T-helper 2 cell treated with Interferon-gamma antibody and Interleukin-4, amounts not matched to agents 5 μg/mL and 100 μg/mL, for 36 hours (primary cell): ENCODE measurements around the gene ADCY4.
"Not testable (repeated sequence)": the region's sequence is repeated elsewhere in the genome, so short reads cannot be mapped to it uniquely, and the experiment has no call there.

ENCODE experiments used
- DNase-seq: peaks from one replicate; pipeline ENCODE4 v3.0.0; 2021; ENCODE audit warnings: low spot score
- H3K27ac Mint-ChIP-seq: one replicate; pipeline ENCODE4 v1.8.0; 2021; ENCODE audit warnings: mild to moderate bottlenecking, mixed read lengths
- H3K27me3 Mint-ChIP-seq: one replicate; pipeline ENCODE4 v1.8.0; 2021; ENCODE audit warnings: low read depth, mixed read lengths
- H3K36me3 Mint-ChIP-seq: one replicate; pipeline ENCODE4 v1.8.0; 2021; ENCODE audit warnings: low read depth, mixed read lengths
- H3K4me1 Mint-ChIP-seq: one replicate; pipeline ENCODE4 v1.8.0; 2021; ENCODE audit warnings: low read depth, mixed read lengths
- H3K4me3 Mint-ChIP-seq: one replicate; pipeline ENCODE4 v1.8.0; 2022; ENCODE audit warnings: mild to moderate bottlenecking, moderate library complexity, mixed read lengths
- H3K9me3 Mint-ChIP-seq: one replicate; pipeline ENCODE4 v1.8.0; 2021; ENCODE audit warnings: mixed read lengths

Gene ADCY4

GRCh38 chr14:24339284-24340151 is 4.6 kb upstream of the ADCY4 start, which contains the start of gene RIPK3:
TSS of gene RIPK3 (minus strand) at chr14:24339991. CDS start at chr14:24339826, 165 bp downstream.
- H3K36me3 Mint-ChIP-seq, result peaks cover 33% of the 10 kb centered on the region
- H3K27ac Mint-ChIP-seq, result peak within 1 kb of the TSS; percentile 86
- no peaks in the 10 kb centered on the region for H3K9me3 Mint-ChIP-seq
- H3K4me1 Mint-ChIP-seq, result peaks cover 25% of the 10 kb centered on the region
- H3K27me3 Mint-ChIP-seq, result peaks cover 34% of the 10 kb centered on the region
- H3K4me3 Mint-ChIP-seq, result peak within 1 kb of the TSS; percentile 96
- DNase-seq, result peak; percentile 64

GRCh38 chr14:24338843-24339242 is 4.0 kb upstream of the ADCY4 start:
- DNase-seq, result no peak
- Mint-ChIP-seq H3K4me3 (peak overlapping the region; percentile 96), H3K9me3 (no peaks in the 10 kb centered on the region), H3K27me3 (peaks cover 36% of the 10 kb centered on the region), H3K27ac (no peak overlapping the region), H3K4me1 (peaks cover 28% of the 10 kb centered on the region), H3K36me3 (peaks cover 33% of the 10 kb centered on the region)

GRCh38 chr14:24337824-24338175 is 2.9 kb upstream of the ADCY4 start:
- H3K27ac Mint-ChIP-seq, result no peak overlapping the region
- H3K9me3 Mint-ChIP-seq, result no peaks in the 10 kb centered on the region
- H3K27me3 Mint-ChIP-seq, result peaks cover 37% of the 10 kb centered on the region
- no peak for DNase-seq
- H3K4me3 Mint-ChIP-seq, result peak overlapping the region; percentile 96
- peaks cover 29% of the 10 kb centered on the region for H3K4me1 Mint-ChIP-seq
- H3K36me3 Mint-ChIP-seq, result peaks cover 33% of the 10 kb centered on the region

GRCh38 chr14:24337144-24337823 is 2.4 kb upstream of the ADCY4 start:
- H3K27ac Mint-ChIP-seq, result no peak overlapping the region
- H3K9me3 Mint-ChIP-seq, result no peaks in the 10 kb centered on the region
- peaks cover 35% of the 10 kb centered on the region for H3K27me3 Mint-ChIP-seq
- peaks cover 32% of the 10 kb centered on the region for H3K4me1 Mint-ChIP-seq
- no peak for DNase-seq
- no peak overlapping the region for H3K4me3 Mint-ChIP-seq
- H3K36me3 Mint-ChIP-seq, result peaks cover 34% of the 10 kb centered on the region

GRCh38 chr14:24335461-24336171 is 745 bp upstream of the ADCY4 start:
- H3K4me1 Mint-ChIP-seq, result peaks cover 39% of the 10 kb centered on the region
- no peak overlapping the region for H3K27ac Mint-ChIP-seq
- H3K9me3 Mint-ChIP-seq, result no peaks in the 10 kb centered on the region
- H3K36me3 Mint-ChIP-seq, result peaks cover 35% of the 10 kb centered on the region
- H3K27me3 Mint-ChIP-seq, result peaks cover 30% of the 10 kb centered on the region
- no peak overlapping the region for H3K4me3 Mint-ChIP-seq
- no peak for DNase-seq

GRCh38 chr14:24332268-24332993 is 2.4 kb downstream of the ADCY4 start:
- peak overlapping the region; percentile 71 for H3K27ac Mint-ChIP-seq
- peaks cover 39% of the 10 kb centered on the region for H3K4me1 Mint-ChIP-seq
- H3K9me3 Mint-ChIP-seq, result no peaks in the 10 kb centered on the region
- peaks cover 30% of the 10 kb centered on the region for H3K27me3 Mint-ChIP-seq
- peak; percentile 74 for DNase-seq
- peak overlapping the region; percentile 89 for H3K4me3 Mint-ChIP-seq
- peaks cover 24% of the 10 kb centered on the region for H3K36me3 Mint-ChIP-seq

- H3K4me1 Mint-ChIP-seq, result peaks cover 43% of the 10 kb centered on the region
- peaks cover 17% of the 10 kb centered on the region for H3K36me3 Mint-ChIP-seq
- peak overlapping the region; percentile 89 for H3K4me3 Mint-ChIP-seq
- H3K27ac Mint-ChIP-seq, result peak overlapping the region; percentile 71
- H3K27me3 Mint-ChIP-seq, result peaks cover 30% of the 10 kb centered on the region
- no peak for DNase-seq
- H3K9me3 Mint-ChIP-seq, result no peaks in the 10 kb centered on the region
Measured at GRCh38 chr14:24331731-24332267, 3.1 kb downstream of the ADCY4 start.

GRCh38 chr14:24330973-24331674 is 3.7 kb downstream of the ADCY4 start:
- H3K27ac Mint-ChIP-seq, result no peak overlapping the region
- no peak overlapping the region for H3K4me3 Mint-ChIP-seq
- no peak for DNase-seq
- H3K36me3 Mint-ChIP-seq, result peaks cover 12% of the 10 kb centered on the region
- H3K9me3 Mint-ChIP-seq, result no peaks in the 10 kb centered on the region
- H3K4me1 Mint-ChIP-seq, result peaks cover 42% of the 10 kb centered on the region
- peaks cover 30% of the 10 kb centered on the region for H3K27me3 Mint-ChIP-seq

GRCh38 chr14:24329736-24330135 is 5.1 kb downstream of the ADCY4 start:
- Mint-ChIP-seq H3K36me3 (peaks cover 2% of the 10 kb centered on the region), H3K4me1 (peaks cover 37% of the 10 kb centered on the region), H3K27ac (no peak overlapping the region), H3K4me3 (no peak overlapping the region), H3K9me3 (no peaks in the 10 kb centered on the region), H3K27me3 (peaks cover 18% of the 10 kb centered on the region)
- peak; percentile 60 for DNase-seq

GRCh38 chr14:24329073-24329663 is 5.7 kb downstream of the ADCY4 start:
- H3K4me1 Mint-ChIP-seq, result peaks cover 35% of the 10 kb centered on the region
- H3K9me3 Mint-ChIP-seq, result no peaks in the 10 kb centered on the region
- H3K27me3 Mint-ChIP-seq, result peaks cover 14% of the 10 kb centered on the region
- peaks cover 2% of the 10 kb centered on the region for H3K36me3 Mint-ChIP-seq
- no peak overlapping the region for H3K4me3 Mint-ChIP-seq
- no peak overlapping the region for H3K27ac Mint-ChIP-seq
- no peak for DNase-seq

GRCh38 chr14:24327914-24328313 is 7.0 kb downstream of the ADCY4 start:
- H3K27me3 Mint-ChIP-seq, H3K9me3 Mint-ChIP-seq, DNase-seq, H3K36me3 Mint-ChIP-seq, H3K27ac Mint-ChIP-seq, H3K4me3 Mint-ChIP-seq: not testable (repeated sequence)
- peaks cover 33% of the 10 kb centered on the region for H3K4me1 Mint-ChIP-seq

- peaks cover 1% of the 10 kb centered on the region for H3K36me3 Mint-ChIP-seq
- no peak for DNase-seq
- H3K4me1 Mint-ChIP-seq, result peaks cover 30% of the 10 kb centered on the region
- H3K9me3 Mint-ChIP-seq, result no peaks in the 10 kb centered on the region
- peaks cover 4% of the 10 kb centered on the region for H3K27me3 Mint-ChIP-seq
- peak overlapping the region; percentile 68 for H3K27ac Mint-ChIP-seq
- no peak overlapping the region for H3K4me3 Mint-ChIP-seq
Measured at GRCh38 chr14:24327303-24327702, 7.6 kb downstream of the ADCY4 start.
